NCI-H2196 treated with DMSO at 0.1 percent for 48 hours (cell line): ENCODE results near the gene FAM168A.

Source experiments
- DNase-seq: peaks from one replicate; lab custom pipeline; 2025; ENCODE audit not compliant: unreplicated experiment; lab: John Stamatoyannopoulos, UW

FAM168A gene

GRCh38 chr11:73524774-73525173 lies 73.1 kb downstream of the FAM168A start:
- no peak for DNase-seq

- DNase-seq, result no peak
Observed at GRCh38 chr11:73521621-73522020, 76.3 kb downstream of the FAM168A start.

DNA sequence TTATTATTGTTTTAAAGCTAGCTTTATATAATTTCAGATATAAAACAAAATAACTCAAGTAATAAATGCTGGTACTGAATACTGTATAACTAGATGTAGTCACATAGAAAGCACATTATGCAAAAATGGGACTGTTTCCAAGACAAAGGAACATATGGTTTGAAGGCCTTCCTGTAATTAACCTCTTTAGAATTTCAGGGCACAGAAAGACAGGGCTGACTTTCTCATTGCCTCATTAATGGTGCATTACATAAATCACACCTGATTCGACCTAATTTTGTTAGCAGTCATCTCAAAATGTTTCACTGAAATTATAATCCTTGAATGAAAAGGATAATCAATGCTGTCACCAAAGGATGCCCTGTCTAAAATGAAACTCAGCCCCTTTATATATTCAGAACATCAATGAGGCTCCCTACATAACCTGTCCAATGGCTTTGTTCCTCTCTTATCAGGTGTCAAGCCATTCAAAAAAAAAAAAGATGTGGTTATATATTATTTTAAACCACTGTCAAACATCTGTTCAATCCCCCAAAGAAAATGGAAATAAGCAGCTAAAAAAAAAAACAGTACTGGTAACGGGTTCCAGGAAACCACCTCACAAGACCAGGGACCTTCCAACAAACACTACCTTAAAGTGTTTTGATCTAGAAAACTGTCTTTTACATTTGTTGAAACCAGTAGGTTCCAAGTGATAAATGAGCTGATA lies 77.4 kb downstream of the FAM168A start:
- no peak for DNase-seq

- no peak for DNase-seq
Observed at GRCh38 chr11:73519266-73519665, 78.6 kb downstream of the FAM168A start.

DNA sequence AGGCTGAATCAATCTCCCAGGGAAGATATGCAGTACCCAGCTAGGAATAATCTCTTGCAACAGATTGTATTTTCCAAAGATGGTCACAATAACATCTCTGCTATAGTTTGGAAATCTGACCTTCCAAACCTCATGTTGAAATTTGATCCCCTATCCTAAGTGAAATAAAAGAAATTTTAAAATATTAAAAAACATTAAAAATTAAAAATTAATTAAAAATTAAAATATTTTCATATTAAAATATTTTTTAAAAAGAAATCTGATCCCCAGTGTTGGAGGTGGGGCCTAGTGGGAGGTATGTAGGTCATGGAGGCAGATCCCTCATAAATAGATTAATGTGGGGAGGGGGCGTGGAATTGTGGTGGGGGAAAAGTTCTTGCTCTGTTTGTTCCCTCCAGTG lies 79.7 kb downstream of the FAM168A start:
- DNase-seq, result no peak

- DNase-seq, result no peak
Observed at GRCh38 chr11:73516080-73516479, 81.8 kb downstream of the FAM168A start.

- DNase-seq, result no peak
Observed at GRCh38 chr11:73513707-73514106, 84.2 kb downstream of the FAM168A start.

GRCh38 chr11:73510877-73511276 lies 87.0 kb downstream of the FAM168A start:
- no peak for DNase-seq

DNA sequence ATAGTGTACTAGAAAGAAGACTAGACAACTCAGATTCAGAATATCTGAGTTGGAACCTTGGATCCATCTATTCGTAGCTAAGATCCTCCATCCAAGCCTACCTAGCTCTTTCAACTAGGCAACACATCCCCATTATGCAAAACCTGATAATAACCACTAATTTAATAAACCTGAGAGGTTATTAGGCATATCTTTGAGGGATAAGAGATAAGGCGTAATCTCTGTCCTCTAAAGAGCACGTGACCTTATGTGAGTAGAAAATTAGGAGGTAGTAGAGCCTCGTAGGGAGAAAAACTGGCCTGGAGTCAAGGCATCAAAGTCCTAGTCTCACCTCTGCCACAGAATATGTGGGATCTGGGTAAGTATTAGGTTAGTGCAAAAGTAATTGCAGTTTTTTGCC lies 87.8 kb downstream of the FAM168A start:
- DNase-seq, result no peak

GRCh38 chr11:73509188-73509587 lies 88.7 kb downstream of the FAM168A start:
- no peak for DNase-seq

GRCh38 chr11:73508243-73509176 lies 89.4 kb downstream of the FAM168A start:
- DNase-seq, result no peak

GRCh38 chr11:73507086-73507485 lies 90.8 kb downstream of the FAM168A start:
- DNase-seq, result no peak

GRCh38 chr11:73506038-73506437 lies 91.9 kb downstream of the FAM168A start:
- no peak for DNase-seq

DNA sequence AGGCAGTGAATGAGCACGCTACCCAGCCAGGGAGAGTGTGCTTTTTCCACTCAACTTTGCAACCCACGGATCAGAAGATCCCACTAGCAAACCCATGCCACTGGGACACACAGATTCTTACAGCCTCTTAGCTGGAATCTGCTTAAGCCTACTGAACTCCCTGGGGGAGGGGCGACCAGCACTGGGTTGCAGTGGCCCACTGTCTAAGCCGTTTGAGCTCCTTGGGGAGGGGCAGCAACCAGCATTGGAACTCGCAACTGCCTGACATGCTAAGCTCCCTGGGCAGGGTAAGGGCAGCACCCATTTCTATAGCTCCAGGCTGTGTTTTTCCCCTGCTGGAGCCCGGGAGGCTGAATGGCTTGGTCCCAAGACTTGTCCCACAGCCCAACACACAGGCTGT lies 99.6 kb downstream of the FAM168A start:
- DNase-seq, result no peak

GRCh38 chr11:73496134-73496533 lies 101.8 kb downstream of the FAM168A start:
- no peak for DNase-seq

- DNase-seq, result no peak
Observed at GRCh38 chr11:73495731-73496130, 102.2 kb downstream of the FAM168A start.

DNA sequence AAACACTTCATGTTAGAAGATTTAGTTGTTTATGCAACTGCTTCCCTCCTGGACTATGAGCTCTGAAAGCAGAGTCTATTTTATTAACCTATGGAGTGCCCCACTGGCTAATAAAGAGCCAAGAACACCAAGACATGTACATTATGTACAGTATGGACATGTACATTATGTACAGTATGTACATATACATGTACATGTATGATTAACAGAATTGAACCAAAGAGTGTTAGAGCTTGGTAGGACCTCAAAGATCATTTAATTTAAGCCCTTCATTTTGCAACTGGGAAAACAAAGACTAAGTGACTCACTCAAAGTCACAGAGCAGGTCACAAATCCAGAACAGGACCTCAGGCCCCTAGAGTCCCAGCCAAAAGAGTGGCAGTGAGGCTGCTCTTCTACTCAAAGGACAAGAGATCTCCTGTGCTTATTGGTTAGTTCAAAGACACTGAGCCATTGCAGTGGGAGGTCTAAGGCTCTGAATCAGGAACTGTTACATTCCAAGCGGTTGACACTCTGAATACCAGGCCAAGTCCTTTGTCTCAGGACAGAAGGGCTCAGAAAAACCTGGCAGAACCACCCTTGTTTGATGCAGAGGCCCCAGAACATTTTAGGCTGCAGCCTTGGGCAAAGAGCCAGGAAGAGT lies 103.8 kb downstream of the FAM168A start:
- no peak for DNase-seq

- DNase-seq, result no peak
Observed at GRCh38 chr11:73481626-73482025, 116.3 kb downstream of the FAM168A start.

GRCh38 chr11:73480677-73481076 lies 117.2 kb downstream of the FAM168A start:
- no peak for DNase-seq

GRCh38 chr11:73478737-73479347 lies 119.1 kb downstream of the FAM168A start:
- DNase-seq, result no peak

DNA sequence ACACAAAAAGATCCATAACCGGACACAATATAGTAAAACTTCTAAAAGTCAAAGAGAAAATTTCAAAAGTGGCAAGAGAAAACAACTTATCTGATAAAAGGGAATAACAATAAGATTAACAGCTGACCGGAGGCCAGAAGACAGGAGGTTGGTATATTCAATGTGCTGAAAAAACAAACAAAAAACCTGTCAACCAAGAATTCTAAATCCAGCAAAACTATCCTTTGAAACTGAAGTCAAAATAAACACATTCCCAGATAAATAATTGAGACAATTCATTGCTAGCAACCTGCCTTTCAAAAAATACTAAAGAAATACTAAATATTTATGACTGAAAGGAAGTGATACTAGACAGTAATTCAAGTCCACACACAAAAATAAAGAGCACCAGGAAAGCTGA lies 120.4 kb downstream of the FAM168A start:
- no peak for DNase-seq
